GM20000 (cell line): ENCODE data around the gene THAP8.

Experiments
- DNase-seq: peaks from one replicate; pipeline ENCODE4 v3.0.0; 2012; ENCODE audit warnings: low spot score
- TF ChIP-seq, protein P1 (sequence below): IDR thresholded peaks from 2 replicates; pipeline ENCODE4 v1.5.1; 2012; ENCODE audit warnings: mild to moderate bottlenecking, control low read depth; ENCODE audit errors: extremely low read depth, missing control alignments

The THAP8 gene

DNA sequence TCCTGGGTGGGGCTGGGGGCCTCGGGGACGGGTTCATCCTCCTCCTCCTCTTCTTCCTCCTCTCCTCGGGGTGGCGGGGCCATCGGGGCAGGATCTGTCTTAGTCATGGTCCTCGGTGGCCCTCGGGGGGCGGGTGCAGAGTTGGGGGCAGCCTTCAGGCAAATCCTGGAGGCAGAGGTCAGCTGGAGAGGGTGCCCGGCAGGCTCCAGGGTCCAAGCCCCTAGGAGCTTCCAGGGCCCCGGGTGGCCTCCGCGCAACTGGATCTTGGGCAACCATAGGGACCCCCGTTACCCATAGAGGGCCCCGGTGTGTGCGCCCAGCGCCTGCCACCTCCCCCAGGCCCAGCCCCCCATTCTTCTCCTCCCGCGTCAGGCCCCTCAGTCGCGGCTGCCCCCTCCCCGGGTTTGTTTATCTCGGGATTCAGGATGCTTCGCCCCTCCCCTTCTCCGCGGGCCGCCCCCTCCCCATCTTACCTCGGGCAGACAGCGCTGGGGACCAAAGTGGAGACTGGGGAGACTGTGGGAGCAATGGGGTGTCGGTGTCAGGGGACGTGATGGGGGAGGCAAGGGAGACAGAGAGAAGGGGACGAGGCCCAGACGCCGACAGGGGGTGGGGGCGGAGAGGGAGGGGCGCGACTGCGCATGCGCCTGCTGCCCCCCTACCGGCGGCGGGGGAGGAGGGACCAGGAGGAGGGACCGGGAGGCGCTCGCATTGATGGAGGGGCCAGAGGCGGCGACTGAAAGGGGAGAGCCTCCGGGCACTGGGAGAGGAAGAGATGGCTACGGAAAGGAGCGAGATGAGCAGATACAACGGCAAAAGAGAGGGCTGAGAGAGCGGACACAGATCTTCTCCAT lies 21.6 kb downstream of the THAP8 start, which contains the start of gene CLIP3:
TSS of gene CLIP3 (minus strand) at position 623 of the 854 bp plus-strand sequence. CDS start at position 107, 516 bp downstream.
- peak; percentile 92 for DNase-seq
- TF ChIP-seq, protein P1, sequence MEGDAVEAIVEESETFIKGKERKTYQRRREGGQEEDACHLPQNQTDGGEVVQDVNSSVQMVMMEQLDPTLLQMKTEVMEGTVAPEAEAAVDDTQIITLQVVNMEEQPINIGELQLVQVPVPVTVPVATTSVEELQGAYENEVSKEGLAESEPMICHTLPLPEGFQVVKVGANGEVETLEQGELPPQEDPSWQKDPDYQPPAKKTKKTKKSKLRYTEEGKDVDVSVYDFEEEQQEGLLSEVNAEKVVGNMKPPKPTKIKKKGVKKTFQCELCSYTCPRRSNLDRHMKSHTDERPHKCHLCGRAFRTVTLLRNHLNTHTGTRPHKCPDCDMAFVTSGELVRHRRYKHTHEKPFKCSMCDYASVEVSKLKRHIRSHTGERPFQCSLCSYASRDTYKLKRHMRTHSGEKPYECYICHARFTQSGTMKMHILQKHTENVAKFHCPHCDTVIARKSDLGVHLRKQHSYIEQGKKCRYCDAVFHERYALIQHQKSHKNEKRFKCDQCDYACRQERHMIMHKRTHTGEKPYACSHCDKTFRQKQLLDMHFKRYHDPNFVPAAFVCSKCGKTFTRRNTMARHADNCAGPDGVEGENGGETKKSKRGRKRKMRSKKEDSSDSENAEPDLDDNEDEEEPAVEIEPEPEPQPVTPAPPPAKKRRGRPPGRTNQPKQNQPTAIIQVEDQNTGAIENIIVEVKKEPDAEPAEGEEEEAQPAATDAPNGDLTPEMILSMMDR = no peak

DNA sequence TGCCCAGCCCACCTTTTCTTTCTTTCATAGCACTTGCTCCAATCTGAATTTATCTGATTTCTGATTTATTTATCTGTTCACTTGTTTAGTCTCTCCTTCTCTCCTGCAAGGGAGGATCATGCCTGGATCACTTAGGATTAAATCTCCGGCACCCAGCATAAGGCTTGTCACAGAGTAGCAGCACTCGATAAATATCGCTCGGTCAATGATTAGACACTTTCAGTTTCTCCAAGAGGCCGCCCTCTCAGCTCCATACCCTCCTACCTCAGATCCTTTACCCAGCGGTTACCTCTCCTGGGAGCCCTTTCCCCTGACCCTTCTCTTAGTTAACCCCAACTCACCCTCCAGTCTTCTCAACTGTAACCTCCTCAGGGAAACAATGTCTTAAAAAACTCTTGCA lies 22.8 kb downstream of the THAP8 start:
- DNase-seq = no peak
- TF ChIP-seq, protein P1 = no peak

DNA sequence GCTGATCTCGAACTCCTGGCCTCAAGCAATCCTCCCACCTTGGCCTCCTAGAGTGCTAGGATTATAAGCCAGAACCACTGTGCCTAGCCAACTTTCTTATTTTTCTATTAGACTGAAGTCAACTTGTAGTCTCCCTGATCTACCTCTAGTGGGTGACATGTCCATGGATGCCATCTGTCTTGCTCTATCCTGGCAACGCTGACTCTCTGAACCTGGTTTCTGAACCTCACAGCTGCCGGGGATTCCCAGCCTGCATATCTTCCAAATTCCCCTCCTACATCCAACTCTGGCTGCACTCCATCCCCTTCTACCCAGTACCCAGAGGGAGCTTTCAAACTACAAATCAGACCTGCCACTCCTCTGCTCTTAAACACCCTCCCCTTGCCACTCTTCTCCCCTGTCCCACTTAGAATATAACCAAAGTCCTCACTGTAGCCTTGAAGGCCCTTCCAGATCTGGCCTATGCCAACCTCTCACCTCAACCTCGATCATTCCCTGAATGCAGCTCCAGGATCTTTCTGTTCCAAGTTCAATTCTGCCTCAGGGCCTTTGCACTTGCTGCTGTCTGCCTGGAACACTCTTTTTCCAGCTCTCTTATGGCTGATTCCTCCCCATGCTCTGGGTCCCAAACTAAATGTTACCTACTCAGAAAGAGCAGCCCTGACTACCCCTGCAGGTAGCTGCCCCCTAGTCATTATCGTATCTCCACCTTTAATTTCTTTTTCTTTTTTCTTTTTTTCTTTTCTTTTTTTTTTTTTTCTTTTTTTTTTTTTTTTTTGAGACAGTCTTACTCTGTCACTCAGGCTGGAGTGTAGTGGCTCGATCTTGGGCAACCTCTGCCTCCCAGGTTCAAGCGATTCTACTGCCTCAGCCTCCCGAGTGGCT lies 23.6 kb downstream of the THAP8 start:
- DNase-seq = no peak
- TF ChIP-seq, protein P1 = no peak

DNA sequence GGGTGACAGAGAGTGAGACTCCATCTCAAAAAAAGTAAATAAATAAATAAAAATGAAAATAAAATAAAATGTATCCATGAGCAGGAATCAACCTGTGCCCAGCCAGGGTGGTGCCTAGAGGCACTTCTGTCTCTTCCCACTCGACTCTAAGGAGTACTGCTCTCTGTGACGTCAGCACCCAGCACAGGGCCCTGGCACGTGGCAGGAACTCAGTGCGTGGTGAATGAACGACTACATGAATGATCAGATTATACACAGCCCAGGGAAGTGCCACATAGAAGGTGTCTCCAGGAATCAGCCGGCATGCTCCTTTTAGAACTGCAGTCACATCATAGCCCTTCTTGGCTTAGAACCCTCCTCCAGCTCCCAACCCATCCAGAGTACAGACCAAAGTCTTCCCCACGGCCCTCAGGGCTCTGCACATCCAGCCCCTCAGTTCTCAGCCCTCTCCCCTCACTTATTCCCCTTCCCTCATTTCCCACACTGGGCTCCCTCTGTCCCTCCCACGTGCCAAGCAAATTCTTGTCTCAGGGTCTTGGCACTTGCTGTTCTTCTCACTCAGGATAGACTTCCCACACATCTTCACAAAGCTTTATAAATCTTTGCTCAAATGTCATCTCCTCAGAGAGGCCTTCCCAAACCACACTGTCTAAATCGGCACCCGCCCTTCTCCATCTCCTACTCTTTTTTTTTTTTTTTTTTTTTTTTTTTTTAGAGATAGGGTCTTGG lies 25.6 kb downstream of the THAP8 start:
- DNase-seq = no peak
- TF ChIP-seq, protein P1 = no peak

DNA sequence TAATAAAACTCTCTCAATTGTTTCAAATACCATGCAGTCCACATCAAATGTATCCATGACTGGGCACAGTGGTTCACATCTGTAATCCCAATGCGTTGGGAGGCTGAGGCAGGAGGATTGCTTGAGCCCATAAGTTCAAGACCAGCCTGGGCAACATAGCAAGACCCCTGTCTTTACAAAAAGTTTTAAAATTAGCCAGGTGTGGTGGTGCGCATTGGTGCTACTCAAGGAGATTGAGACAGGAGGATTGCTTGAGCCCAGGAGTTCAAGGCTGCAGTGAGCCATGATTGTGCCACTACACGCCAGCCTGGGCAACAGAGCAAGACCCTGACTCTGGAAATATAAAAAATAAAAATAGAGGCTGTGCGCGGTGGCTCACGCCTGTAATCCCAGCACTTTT lies 26.4 kb downstream of the THAP8 start:
- no peak for DNase-seq
- TF ChIP-seq, protein P1 = no peak

DNA sequence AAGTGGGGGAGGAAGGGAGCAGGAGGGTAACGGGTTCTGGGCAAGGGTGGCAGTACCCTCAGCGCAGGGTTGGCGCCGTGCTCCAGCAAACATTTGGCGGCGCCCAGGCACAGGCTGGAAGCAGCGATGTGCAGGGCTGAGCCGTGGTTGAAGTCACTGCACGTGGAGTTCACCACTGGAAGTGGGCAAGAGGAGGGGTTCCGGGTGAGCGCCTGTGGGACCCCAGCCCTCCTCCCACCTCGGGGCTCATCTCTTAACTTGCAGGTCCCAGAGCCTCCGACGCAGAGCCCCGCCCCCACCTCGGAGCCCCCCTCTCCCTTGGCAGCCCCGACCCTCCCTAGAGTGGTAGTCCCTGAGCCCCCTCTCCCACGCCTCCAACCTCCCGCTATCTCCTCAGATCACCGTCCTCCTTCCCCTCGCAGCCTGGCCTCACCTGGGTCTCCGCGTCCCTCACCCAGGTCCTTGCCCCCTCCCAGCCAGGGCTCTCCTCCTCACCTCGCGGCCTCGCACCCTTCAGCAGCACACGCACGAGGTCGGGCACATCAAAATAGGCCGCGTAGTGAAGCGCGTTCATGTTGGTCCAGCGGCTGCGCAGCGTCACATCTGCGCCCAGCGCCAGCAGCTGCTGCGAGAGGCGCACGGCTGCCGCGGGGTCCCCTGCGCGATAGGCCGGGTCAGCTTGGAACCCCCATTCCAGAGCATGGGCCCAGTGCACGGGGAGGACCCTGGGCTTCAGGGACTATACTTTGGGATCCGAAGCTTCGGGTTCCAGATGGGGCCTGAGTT lies 27.8 kb downstream of the THAP8 start:
- DNase-seq = no peak
- TF ChIP-seq, protein P1 = no peak
